GM18511 (cell line): Measurements from ENCODE around the gene ABR.

ENCODE experiments used
- ATAC-seq: cut with Tn5 transposase; IDR thresholded peaks from one replicate; pipeline ENCODE4 v1.9.1; 2021; ENCODE audit warnings: mild to moderate bottlenecking, moderate library complexity; ENCODE audit not compliant: unreplicated experiment

Gene ABR

GRCh38 chr17:1036171-1036844, 143.5 kb downstream of the ABR start:
- ATAC-seq: no peak

- ATAC-seq: no peak
Measured at GRCh38 chr17:1035546-1036170, 144.1 kb downstream of the ABR start.

- no peak for ATAC-seq
Measured at GRCh38 chr17:1034652-1035210, 145.1 kb downstream of the ABR start.

GRCh38 chr17:1033503-1033902, 146.3 kb downstream of the ABR start:
- ATAC-seq: no peak

GRCh38 chr17:1032391-1032790, 147.4 kb downstream of the ABR start:
- ATAC-seq: no peak

- no peak for ATAC-seq
Measured at GRCh38 chr17:1031711-1032110, 148.1 kb downstream of the ABR start.

GRCh38 chr17:1030684-1031532, 148.9 kb downstream of the ABR start:
- ATAC-seq: no peak

- no peak for ATAC-seq
Measured at GRCh38 chr17:1029922-1030644, 149.7 kb downstream of the ABR start.

GRCh38 chr17:1029196-1029921, 150.4 kb downstream of the ABR start:
- no peak for ATAC-seq

- ATAC-seq: no peak
Measured at GRCh38 chr17:1027044-1027443, 152.7 kb downstream of the ABR start.

- no peak for ATAC-seq
Measured at GRCh38 chr17:1026599-1026975, 153.2 kb downstream of the ABR start.

- no peak for ATAC-seq
Measured at GRCh38 chr17:1025733-1026598, 153.8 kb downstream of the ABR start.

GRCh38 chr17:1024076-1024475, 155.7 kb downstream of the ABR start:
- no peak for ATAC-seq

GRCh38 chr17:1022278-1023024, 157.3 kb downstream of the ABR start:
- ATAC-seq: no peak

GRCh38 chr17:1021147-1021546, 158.6 kb downstream of the ABR start:
- no peak for ATAC-seq

- no peak for ATAC-seq
Measured at GRCh38 chr17:1019451-1019850, 160.3 kb downstream of the ABR start.

GRCh38 chr17:1018547-1018946, 161.2 kb downstream of the ABR start:
- ATAC-seq: no peak

GRCh38 chr17:1013729-1014090, 166.1 kb downstream of the ABR start:
- no peak for ATAC-seq
